ENCODE measurements around the gene ST14. TPM values are rescaled to one million over a fixed set of nuclear protein-coding genes. Genes with fewer than 3 reads are reported as not detected.

Gene ST14
- total and polyA plus RNA-seq, 11 donors: 0.37 to 13.0 (median 1.3) TPM

Other genes with a start within 250 kb of the ST14 start
- gene PRDM10, start 156.9 kb upstream of the ST14 start, total RNA-seq: 1 to 10 TPM; 2.8 to 6.8 (median 4.7) TPM
- gene PRDM10, start 156.9 kb upstream of the ST14 start, polyA plus RNA-seq: 1 to 10 TPM; 1.6 to 1.7 TPM
- 100 to 1,000 TPM; 215 to 423 (median 334) TPM for gene APLP2, start 89.9 kb upstream of the ST14 start, total RNA-seq
- 100 to 1,000 TPM; 121 to 222 TPM for gene APLP2, start 89.9 kb upstream of the ST14 start, polyA plus RNA-seq
- gene ZBTB44, start 155.1 kb downstream of the ST14 start, total RNA-seq: 10 to 100 TPM; 31.9 to 56.3 (median 40.3) TPM
- gene ZBTB44, start 155.1 kb downstream of the ST14 start, polyA plus RNA-seq: 10 to 100 TPM in 1 of 2 donors, 1 to 10 TPM in 1; 9.7 to 17.7 TPM

All from heart left ventricle (tissue), 11 donors.